T-cell (primary cell): ENCODE measurements around the gene ASAP3. TPM values are rescaled to one million over a fixed set of nuclear protein-coding genes. Genes with fewer than 3 reads are reported as not detected.
A peak's percentile ranks its signal among the peaks of the same experiment; 100 is the strongest.

Experiments
- ATAC-seq, 4 experiments: fragments of 200-7000 bp in 3 of 4; fragments of 150-1000 bp in 1 of 4; cut with Tn5 transposase; replicated peaks in 1 of 4; 1 replicate in 3 of 4; 2 replicates in 1 of 4; pipeline ENCODE4 v1.10.0; 2021; ENCODE audit warnings: moderate library complexity in 3 of 4, mild to moderate bottlenecking in 2 of 4, moderate number of reproducible peaks in 1 of 4
- CTCF ChIA-PET, 2 donors: fragments of 300-600 bp; sonication (Branson Sonifier 250); formaldehyde crosslinking; loops; one replicate each; lab custom pipeline; 2022; ENCODE audit warnings: antibody characterized with exemption in 2 of 2; lab: Charles Lee
- POLR2A ChIA-PET, 2 donors: fragments of 300-600 bp; sonication (Branson Sonifier 250); formaldehyde crosslinking; loops; one replicate each; lab custom pipeline; 2022; ENCODE audit warnings: antibody characterized with exemption in 2 of 2; lab: Charles Lee
- DNase-seq, 35 experiments: peaks; one replicate each; pipeline versions ENCODE4 v3.0.0 to v3.0.0-alpha.2; 2013 to 2023
- H3K27ac ChIP-seq: one replicate; pipeline ENCODE4 v1.5.1; 2013; ENCODE audit warnings: low read length
- H3K27me3 ChIP-seq, 2 experiments: replicated peaks in 1 of 2; 1 replicate in 1 of 2; 2 replicates in 1 of 2; pipeline versions ENCODE4 v1.6.1 to v1.7.0; 2013; ENCODE audit warnings: low read length in 1 of 2, mixed read lengths in 1 of 2; ENCODE audit not compliant: control insufficient read depth in 2 of 2, insufficient read depth in 2 of 2; ENCODE audit errors: extremely low read depth in 1 of 2
- H3K36me3 ChIP-seq, 2 donors: 1 replicate in 1 of 2; 2 replicates in 1 of 2; pipeline versions ENCODE4 v1.6.1 to v1.7.0; 2013; ENCODE audit warnings: low read length in 1 of 2; ENCODE audit not compliant: control insufficient read depth in 2 of 2, insufficient read depth in 1 of 2; ENCODE audit errors: extremely low read depth in 1 of 2
- H3K4me1 ChIP-seq, 2 experiments: 1 replicate in 1 of 2; 2 replicates in 1 of 2; pipeline versions ENCODE4 v1.6.1 to v1.7.0; 2013; ENCODE audit warnings: low read length in 2 of 2, mixed read lengths in 1 of 2; ENCODE audit not compliant: insufficient read depth in 2 of 2, control insufficient read depth in 1 of 2; ENCODE audit errors: extremely low read depth in 1 of 2
- H3K4me3 ChIP-seq, 2 donors: 1 replicate in 1 of 2; 2 replicates in 1 of 2; pipeline versions ENCODE4 v1.5.1 to v1.7.0; 2013; ENCODE audit warnings: mild to moderate bottlenecking in 2 of 2, low read length in 1 of 2, moderate library complexity in 1 of 2; ENCODE audit not compliant: control insufficient read depth in 1 of 2; ENCODE audit errors: extremely low read depth in 1 of 2
- H3K9me3 ChIP-seq: 2 replicates; pipeline ENCODE4 v1.7.0; 2013
- H3K27ac Mint-ChIP-seq, 2 donors: one replicate each; pipeline ENCODE4 v1.8.0; 2020 to 2021; ENCODE audit warnings: mild to moderate bottlenecking in 2 of 2, mixed read lengths in 2 of 2
- H3K27me3 Mint-ChIP-seq, 2 donors: one replicate each; pipeline ENCODE4 v1.8.0; 2021 to 2022; ENCODE audit warnings: mixed read lengths in 2 of 2
- H3K36me3 Mint-ChIP-seq: one replicate; pipeline ENCODE4 v1.8.0; 2021; ENCODE audit warnings: mixed read lengths
- H3K4me1 Mint-ChIP-seq, 3 donors: one replicate each; pipeline ENCODE4 v1.8.0; 2020 to 2022; ENCODE audit warnings: mixed read lengths in 3 of 3, mild to moderate bottlenecking in 1 of 3
- H3K4me3 Mint-ChIP-seq, 3 donors: one replicate each; pipeline ENCODE4 v1.8.0; 2020 to 2022; ENCODE audit warnings: mild to moderate bottlenecking in 3 of 3, mixed read lengths in 3 of 3, moderate library complexity in 3 of 3
- H3K9me3 Mint-ChIP-seq, 3 donors: one replicate each; pipeline ENCODE4 v1.8.0; 2020 to 2022; ENCODE audit warnings: mixed read lengths in 3 of 3
- WGBS: methylation state at CpG from one replicate; pipeline ENCODE4 v1.1.5; 2013; ENCODE audit warnings: missing lambda C conversion rate; ENCODE audit not compliant: insufficient coverage; 5-methylcytosine and 5-hydroxymethylcytosine counted together
- total RNA-seq, 35 experiments: library from RNA in 6 of 35; stranded (reverse) in 6 of 35; fragments of 120-200 nt in 1 of 35; gene quantifications; one replicate each; pipeline versions ENCODE4 v1.2.1 to v1.2.4 and lab custom pipeline; 2013 to 2026

Gene ASAP3
- total RNA-seq, 5 donors from 2014 or later (not counting 1 experiment from before 2014, with no cell fraction given), result 1.2 to 2.8 (median 2.1) TPM

GRCh38 chr1:23526329-23527041 is 42.5 kb upstream of the ASAP3 start:
- Histone ChIP-seq H3K27me3 (no peaks in the 10 kb centered on the region), H3K4me1 (peaks cover 49 to 83% of the 10 kb centered on the region in 2 experiments), H3K9me3 (no peaks in the 10 kb centered on the region), H3K4me3 (no peak overlapping the region), H3K36me3 (no peaks in the 10 kb centered on the region), H3K27ac (peak overlapping the region; percentile 77)
- Mint-ChIP-seq H3K27ac (peak overlapping the region; percentile 95 to 99), H3K9me3 (no peaks in the 10 kb centered on the region), H3K27me3 (no peaks in the 10 kb centered on the region), H3K36me3 (no peaks in the 10 kb centered on the region), H3K4me3 (peak overlapping the region in 2 of 3 donors; percentile 52 to 90), H3K4me1 (peaks cover 61 to 85% (median 73%) of the 10 kb centered on the region in 3 donors)
- POLR2A ChIA-PET, result no interaction called here
- ATAC-seq, result no peak
- WGBS, result 91% methylated on average over 7 of the region's 8 CpGs
- CTCF ChIA-PET, result interaction anchor here in 1 of 2 donors (0.6 to 6.6 kb wide), 4 partner anchors 18 to 161 kb away, joined by 3 to 52 read pairs (median 4); no protein-coding TSS in a partner anchor
- no peak for DNase-seq

GRCh38 chr1:23525558-23526250 is 41.7 kb upstream of the ASAP3 start:
- Histone ChIP-seq H3K36me3 (no peaks in the 10 kb centered on the region), H3K9me3 (no peaks in the 10 kb centered on the region), H3K4me3 (no peak overlapping the region), H3K27me3 (no peaks in the 10 kb centered on the region), H3K4me1 (peaks cover 48 to 77% of the 10 kb centered on the region in 2 experiments), H3K27ac (peak overlapping the region; percentile 77)
- Mint-ChIP-seq H3K4me3 (peak overlapping the region; percentile 52 to 90 (median 67)), H3K4me1 (peaks cover 54 to 80% (median 68%) of the 10 kb centered on the region in 3 donors), H3K27ac (peak overlapping the region; percentile 95 to 99), H3K27me3 (no peaks in the 10 kb centered on the region), H3K9me3 (no peaks in the 10 kb centered on the region), H3K36me3 (no peaks in the 10 kb centered on the region)
- ChIA-PET POLR2A (no interaction called here), CTCF (interaction anchor here in 1 of 2 donors (0.8 to 6.6 kb wide), 3 partner anchors 14 to 111 kb away, joined by 3 to 52 read pairs (median 6); no protein-coding TSS in a partner anchor)
- 69% methylated on average over 4 of the region's 5 CpGs for WGBS
- ATAC-seq (no peak), DNase-seq (peak in 3 of 35 experiments; percentile 23 to 34 (median 28))

- Histone ChIP-seq H3K36me3 (no peaks in the 10 kb centered on the region), H3K4me1 (peaks cover 45 to 68% of the 10 kb centered on the region in 2 experiments), H3K9me3 (no peaks in the 10 kb centered on the region), H3K27me3 (no peaks in the 10 kb centered on the region), H3K4me3 (peak overlapping the region in 1 of 2 donors; percentile 52), H3K27ac (peak overlapping the region; percentile 77)
- DNase-seq (peak in 16 of 35 experiments; percentile 8 to 56 (median 23)), ATAC-seq (peak; percentile 22 to 36 (median 33))
- Mint-ChIP-seq H3K36me3 (no peaks in the 10 kb centered on the region), H3K4me3 (peak overlapping the region in 2 of 3 donors; percentile 2 to 90), H3K27ac (peak overlapping the region; percentile 95 to 99), H3K4me1 (peaks cover 49 to 75% (median 64%) of the 10 kb centered on the region in 3 donors), H3K9me3 (no peaks in the 10 kb centered on the region), H3K27me3 (no peaks in the 10 kb centered on the region)
- 6% methylated on average over 4 of the region's 9 CpGs for WGBS
- POLR2A ChIA-PET, result interaction anchor here in 1 of 2 donors (0.7 kb wide), 1 partner anchor 25 kb away, joined by 4 read pairs; no protein-coding TSS in a partner anchor
- CTCF ChIA-PET, result interaction anchor here in 1 of 2 donors (0.8 to 6.6 kb wide), 5 partner anchors 15 to 112 kb away, joined by 3 to 52 read pairs (median 6); no protein-coding TSS in a partner anchor
These were observed 40.9 kb upstream of the ASAP3 start for GRCh38 chr1:23524716-23525401.

- Histone ChIP-seq H3K27me3 (no peaks in the 10 kb centered on the region), H3K4me3 (no peak overlapping the region), H3K36me3 (no peaks in the 10 kb centered on the region), H3K9me3 (no peaks in the 10 kb centered on the region), H3K27ac (peak overlapping the region; percentile 77), H3K4me1 (peaks cover 45 to 61% of the 10 kb centered on the region in 2 experiments)
- no peak for DNase-seq
- Mint-ChIP-seq H3K27ac (peak overlapping the region; percentile 95 to 99), H3K4me1 (peaks cover 43 to 68% (median 57%) of the 10 kb centered on the region in 3 donors), H3K4me3 (peak overlapping the region in 1 of 3 donors; percentile 90), H3K9me3 (no peaks in the 10 kb centered on the region), H3K36me3 (no peaks in the 10 kb centered on the region), H3K27me3 (no peaks in the 10 kb centered on the region)
- ChIA-PET CTCF (interaction anchor here in 1 of 2 donors (0.8 to 6.6 kb wide), 4 partner anchors 16 to 113 kb away, joined by 4 to 52 read pairs (median 6); no protein-coding TSS in a partner anchor), POLR2A (interaction anchor here in 1 of 2 donors (0.7 kb wide), 1 partner anchor 25 kb away, joined by 4 read pairs; no protein-coding TSS in a partner anchor)
- no CpG with 5 or more reads among the region's 3 CpGs for WGBS
- ATAC-seq, result no peak
These were observed 40.2 kb upstream of the ASAP3 start for GRCh38 chr1:23524163-23524562.

GRCh38 chr1:23522244-23522982 is 38.4 kb upstream of the ASAP3 start:
- POLR2A ChIA-PET, result no interaction called here
- Mint-ChIP-seq H3K27me3 (no peaks in the 10 kb centered on the region), H3K4me1 (peaks cover 25 to 51% (median 40%) of the 10 kb centered on the region in 3 donors), H3K27ac (peak overlapping the region; percentile 72 to 79), H3K4me3 (no peak overlapping the region), H3K9me3 (no peaks in the 10 kb centered on the region), H3K36me3 (no peaks in the 10 kb centered on the region)
- Histone ChIP-seq H3K4me3 (no peak overlapping the region), H3K27me3 (no peaks in the 10 kb centered on the region), H3K36me3 (no peaks in the 10 kb centered on the region), H3K27ac (peak overlapping the region; percentile 23), H3K9me3 (no peaks in the 10 kb centered on the region), H3K4me1 (peaks cover 29 to 44% of the 10 kb centered on the region in 2 experiments)
- CTCF ChIA-PET, result interaction anchor here in 1 of 2 donors (1.4 kb wide), 1 partner anchor 26 kb away, joined by 4 read pairs; no protein-coding TSS in a partner anchor
- DNase-seq (no peak), ATAC-seq (no peak)
- WGBS, result 35% methylated on average over 5 of the region's 7 CpGs
